AG10803 (cell line): ENCODE data around the gene TMEM245.

ENCODE experiments used
- DNase-seq: peaks from one replicate; pipeline ENCODE4 v3.0.0; 2010; ENCODE audit warnings: low read depth
- H3K4me3 ChIP-seq: 2 replicates; pipeline ENCODE4 v1.5.1; 2011; ENCODE audit warnings: mild to moderate bottlenecking, low read length, control low read depth
- CTCF ChIP-seq: conservative IDR thresholded peaks from 2 replicates; pipeline ENCODE4 v1.5.1; 2011; ENCODE audit warnings: mild to moderate bottlenecking, low read length, control low read depth, inconsistent platforms

TMEM245 gene

DNA sequence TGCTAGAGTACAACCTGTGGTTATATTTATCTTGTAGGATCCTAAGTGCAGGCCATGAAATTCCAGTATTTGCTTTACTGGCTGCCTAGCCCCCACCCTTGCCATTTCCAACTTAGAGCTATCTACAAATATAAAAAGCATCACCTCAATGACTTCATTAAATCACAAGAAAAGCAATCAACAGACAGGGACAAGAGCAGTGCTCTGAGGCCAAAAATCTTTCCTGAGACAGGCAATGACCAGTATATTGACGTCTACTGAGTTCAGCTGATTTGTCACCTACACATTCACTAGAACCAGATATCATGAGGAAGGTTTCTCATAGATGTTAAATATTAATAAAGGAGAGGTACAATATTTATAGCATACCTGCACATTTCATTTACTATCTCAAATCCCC, 68.0 kb downstream of the TMEM245 start:
- no peak for DNase-seq
- no peak for TF ChIP-seq CTCF

GRCh38 chr9:109050444-109050843, 69.3 kb downstream of the TMEM245 start:
- no peak for DNase-seq
- no peak overlapping the region for H3K4me3 ChIP-seq
- TF ChIP-seq CTCF, result no peak

More for the DNA sequence above, 68.0 kb downstream of the TMEM245 start:
- H3K4me3 ChIP-seq, result no peak overlapping the region

DNA sequence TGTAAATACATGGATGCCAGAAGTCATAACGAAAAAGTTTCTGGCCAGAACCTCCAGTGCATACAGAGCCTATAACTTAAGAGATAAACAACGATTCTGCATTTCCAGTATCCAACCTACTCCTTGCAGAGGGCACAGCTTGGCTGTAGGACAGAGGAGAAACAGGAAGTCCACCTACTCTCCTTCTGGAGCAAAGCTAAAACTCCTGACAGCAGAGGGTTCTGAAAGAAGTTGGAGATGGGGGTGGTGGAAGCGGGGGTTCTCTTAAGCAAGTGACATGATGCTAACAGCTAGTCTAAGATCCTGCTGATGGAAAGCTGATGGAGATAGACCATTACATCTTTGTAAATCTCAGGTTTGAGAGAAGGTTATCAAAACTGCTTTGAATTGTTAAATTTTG, 70.9 kb downstream of the TMEM245 start:
- DNase-seq, result no peak
- no peak overlapping the region for H3K4me3 ChIP-seq
- TF ChIP-seq CTCF, result no peak

- no peak for TF ChIP-seq CTCF
- DNase-seq, result no peak
- H3K4me3 ChIP-seq, result no peak overlapping the region
Measured at GRCh38 chr9:109047259-109047658, 72.5 kb downstream of the TMEM245 start.

DNA sequence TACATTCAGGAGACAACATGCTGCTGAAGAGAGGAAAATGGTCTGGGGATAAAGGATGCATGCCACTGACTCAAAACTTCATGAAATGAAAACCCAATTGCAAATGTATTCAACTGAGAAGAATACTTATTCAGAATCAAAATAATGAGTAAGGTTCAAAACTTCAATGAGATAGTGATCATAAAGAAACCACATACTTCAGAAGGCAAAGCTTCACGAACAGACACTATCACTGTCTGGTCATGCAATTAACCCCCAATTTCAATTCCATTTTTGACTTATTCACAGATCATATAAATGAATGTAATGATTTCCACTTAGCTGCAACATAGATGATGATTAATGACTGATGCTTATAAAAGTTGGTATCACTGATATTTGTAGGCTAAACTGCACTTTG, 73.4 kb downstream of the TMEM245 start:
- TF ChIP-seq CTCF, result no peak
- no peak for DNase-seq
- H3K4me3 ChIP-seq, result no peak overlapping the region

DNA sequence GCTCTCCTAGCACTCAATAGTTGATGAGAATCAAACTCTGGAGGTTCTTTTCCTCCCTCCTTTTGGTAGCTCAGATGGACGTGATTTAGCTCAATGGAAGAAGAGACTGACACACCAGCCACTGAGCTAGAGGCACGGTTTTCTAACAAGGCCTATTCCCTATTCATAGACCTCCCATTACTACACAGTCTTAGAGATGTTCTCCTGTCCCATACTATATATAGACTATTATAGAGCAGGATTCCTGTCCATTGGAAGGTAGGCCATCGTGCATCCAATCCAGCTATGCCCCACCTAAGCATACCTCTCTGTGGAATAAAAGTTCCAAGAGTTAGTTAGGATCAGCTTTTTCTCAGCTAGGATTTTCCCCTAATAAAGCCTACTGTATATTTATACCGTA, 76.2 kb downstream of the TMEM245 start:
- no peak for DNase-seq
- no peak for TF ChIP-seq CTCF
- H3K4me3 ChIP-seq, result no peak overlapping the region

DNA sequence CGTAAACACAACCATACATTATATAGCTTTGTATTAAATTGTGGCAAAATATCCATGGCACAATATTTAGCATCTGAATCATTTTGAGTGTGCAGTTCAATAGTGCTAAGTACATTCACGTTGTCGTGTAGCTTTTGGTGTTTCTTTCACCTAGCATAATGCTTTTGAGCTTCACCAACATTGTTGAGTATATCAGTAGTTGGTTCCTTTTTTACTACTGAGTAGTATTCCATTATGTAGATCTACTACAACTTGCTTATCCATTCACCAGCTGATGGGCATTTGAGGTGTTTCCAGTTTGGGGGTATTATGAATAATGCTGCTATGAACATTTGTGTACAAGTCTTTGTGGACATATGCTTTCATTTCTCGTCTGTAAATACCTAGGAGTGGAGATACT, 79.2 kb downstream of the TMEM245 start:
- no peak for DNase-seq
- no peak for TF ChIP-seq CTCF
- no peak overlapping the region for H3K4me3 ChIP-seq
